Testis (tissue), 3 donors: Measurements from ENCODE around the gene IFI44. TPM values are rescaled to one million over a fixed set of nuclear protein-coding genes. Genes with fewer than 3 reads are reported as not detected.

Source experiments
- DNase-seq: peaks from one replicate; pipeline ENCODE4 v3.0.0-alpha.2; 2019
- H3K27ac ChIP-seq, 2 donors: fragments of 200-600 bp; sonication (generic); one replicate each; pipeline ENCODE4 v1.5.1; 2019
- H3K27me3 ChIP-seq: fragments of 200-600 bp; sonication (generic); one replicate; pipeline ENCODE4 v1.5.1; 2019
- H3K36me3 ChIP-seq: fragments of 200-600 bp; sonication (generic); one replicate; pipeline ENCODE4 v1.5.1; 2017; ENCODE audit warnings: low read depth; ENCODE audit errors: missing control alignments
- H3K4me1 ChIP-seq: fragments of 200-600 bp; sonication (generic); one replicate; pipeline ENCODE4 v1.5.1; 2019
- H3K4me3 ChIP-seq, 2 donors: fragments of 200-600 bp; sonication (generic); one replicate each; pipeline ENCODE4 v1.5.1; 2017 to 2019
- H3K9me3 ChIP-seq: fragments of 200-600 bp; sonication (generic); one replicate; pipeline ENCODE4 v1.5.1; 2017
- CTCF ChIP-seq, 3 experiments: fragments of 450-650 bp in 2 of 3; fragments of 200-600 bp in 1 of 3; sonication (generic) in 1 of 3; IDR thresholded peaks; one replicate each; pipeline ENCODE4 v1.5.1; 2016 to 2019; ENCODE audit warnings: antibody characterized with exemption in 3 of 3, mild to moderate bottlenecking in 2 of 3, moderate library complexity in 1 of 3
- POLR2A ChIP-seq: fragments of 450-650 bp; IDR thresholded peaks from one replicate; pipeline ENCODE4 v1.6.1; 2017; ENCODE audit warnings: antibody characterized with exemption, mild to moderate bottlenecking, moderate library complexity
- WGBS, 2 donors: methylation state at CpG; one replicate each; pipeline ENCODE4 v1.1.5; 2018; 5-methylcytosine and 5-hydroxymethylcytosine counted together
- intact Hi-C: fragments of 100-400 bp; cut with DNase I; formaldehyde crosslinking; loops from one replicate; pipeline ENCODE4 v1.15.1; 2023; ENCODE audit warnings: low total_unique reads
- polyA plus RNA-seq: library from polyadenylated mRNA; stranded (reverse); fragments of 350-450 nt; fragmentation: Illumina TruSeq; extraction: RNeasy Lipid Tissue Mini Kit (QIAGEN cat#74804); gene quantifications from one replicate; pipeline ENCODE4 v1.2.3, GENCODE V29; 2014; ENCODE audit warnings: low read depth, low replicate concordance; ENCODE audit not compliant: insufficient read depth
- total RNA-seq, 2 donors: library from RNA; depleted of rRNA; stranded (reverse); fragments of >200 nt; gene quantifications; one replicate each; pipeline ENCODE4 v1.2.3, GENCODE V29; 2016

The IFI44 gene
- total and polyA plus RNA-seq, 3 donors from 2014 or later, result 7.5 to 17.7 (median 12.3) TPM

DNA sequence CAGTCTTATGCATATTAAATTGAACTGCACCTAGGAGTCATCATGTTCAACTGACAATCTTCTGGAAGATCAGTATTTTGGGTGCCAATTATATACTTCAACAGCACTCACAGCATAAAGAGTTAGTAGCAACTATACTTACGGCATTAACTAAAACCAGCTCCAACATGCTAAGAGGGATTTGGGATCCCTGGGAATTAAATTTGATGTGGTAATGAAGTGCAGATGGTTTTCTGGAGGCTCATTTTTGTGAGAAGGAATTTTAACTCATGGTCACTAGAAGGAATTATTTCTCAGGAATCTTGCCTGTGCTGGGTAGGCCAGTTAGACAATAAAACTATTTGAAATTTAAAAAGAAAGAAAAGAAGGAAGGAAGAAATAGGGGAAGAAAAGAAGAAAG lies 18.3 kb downstream of the IFI44 start:
- no peak for DNase-seq
- H3K9me3 ChIP-seq, result no peaks in the 10 kb centered on the region
- no peaks in the 10 kb centered on the region for H3K27me3 ChIP-seq
- 91 to 95% methylated on average over 1 of the region's 1 CpG for WGBS, 2 donors
- H3K27ac ChIP-seq, result no peak overlapping the region
- intact Hi-C loops, result no loop called here
- no peaks in the 10 kb centered on the region for H3K4me1 ChIP-seq
- H3K4me3 ChIP-seq, result no peak overlapping the region
- TF ChIP-seq CTCF (IDR thresholded peaks at IDR 0.05) (no peak), POLR2A (no peak)
- H3K36me3 ChIP-seq, result no peaks in the 10 kb centered on the region

GRCh38 chr1:78668427-78668826 lies 18.8 kb downstream of the IFI44 start:
- no peak for DNase-seq
- H3K4me3 ChIP-seq, result no peak overlapping the region
- H3K27ac ChIP-seq, result no peak overlapping the region
- no peaks in the 10 kb centered on the region for H3K9me3 ChIP-seq
- intact Hi-C loops, result no loop called here
- H3K36me3 ChIP-seq, result no peaks in the 10 kb centered on the region
- no peaks in the 10 kb centered on the region for H3K4me1 ChIP-seq
- no peaks in the 10 kb centered on the region for H3K27me3 ChIP-seq
- TF ChIP-seq CTCF (IDR thresholded peaks at IDR 0.05), result no peak
- TF ChIP-seq POLR2A, result no peak

GRCh38 chr1:78672428-78672827 lies 22.8 kb downstream of the IFI44 start:
- H3K4me1 ChIP-seq, result no peaks in the 10 kb centered on the region
- no peak overlapping the region for H3K27ac ChIP-seq
- no peak overlapping the region for H3K4me3 ChIP-seq
- intact Hi-C loops, result loop anchor here (10.0 kb wide), 1 partner anchor 58 kb away; no protein-coding TSS in a partner anchor
- WGBS, 2 donors, result 60 to 100% methylated on average over 1 of the region's 1 CpG
- TF ChIP-seq CTCF (IDR thresholded peaks at IDR 0.05) (no peak), POLR2A (no peak)
- no peaks in the 10 kb centered on the region for H3K27me3 ChIP-seq
- H3K36me3 ChIP-seq, result no peaks in the 10 kb centered on the region
- H3K9me3 ChIP-seq, result no peaks in the 10 kb centered on the region
- no peak for DNase-seq

- H3K36me3 ChIP-seq, result no peaks in the 10 kb centered on the region
- no peaks in the 10 kb centered on the region for H3K4me1 ChIP-seq
- intact Hi-C loops, result loop anchor here (10.0 kb wide), 1 partner anchor 58 kb away; no protein-coding TSS in a partner anchor
- WGBS, 2 donors, result 79 to 93% methylated on average over 5 of the region's 5 CpGs
- H3K27me3 ChIP-seq, result no peaks in the 10 kb centered on the region
- H3K4me3 ChIP-seq, result no peak overlapping the region
- TF ChIP-seq POLR2A (no peak), CTCF (IDR thresholded peaks at IDR 0.05) (no peak)
- DNase-seq, result no peak
- no peaks in the 10 kb centered on the region for H3K9me3 ChIP-seq
- H3K27ac ChIP-seq, result no peak overlapping the region
Observed at GRCh38 chr1:78673120-78673519, 23.5 kb downstream of the IFI44 start.

DNA sequence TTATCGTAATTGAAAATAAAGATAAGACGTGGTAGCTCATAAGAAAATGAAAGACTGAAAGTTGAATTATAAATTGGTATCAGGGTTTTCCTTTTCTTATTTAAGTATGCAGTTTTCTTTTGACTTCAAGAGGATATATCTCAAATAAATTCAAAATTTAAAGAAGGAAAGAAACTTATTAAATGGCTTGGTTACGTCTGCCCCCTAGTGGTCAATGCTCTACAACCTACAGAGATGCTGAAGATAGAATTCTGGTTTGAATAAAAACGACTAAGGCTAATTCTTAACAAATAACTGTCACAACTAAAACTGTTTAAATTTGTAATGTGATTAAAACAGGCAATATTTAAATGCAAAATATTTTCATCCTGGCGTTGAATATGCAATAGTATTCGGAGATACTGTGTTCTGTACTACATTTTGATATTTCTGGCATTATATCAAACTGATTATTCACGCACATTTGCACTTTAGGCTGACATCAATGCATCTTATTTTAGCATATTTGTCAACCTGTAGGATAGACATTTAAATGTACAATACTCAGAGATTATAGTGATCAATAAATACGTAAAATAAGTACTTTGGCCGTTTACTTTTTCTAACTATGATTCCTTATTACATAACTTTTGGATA lies 26.8 kb downstream of the IFI44 start:
- peak; percentile 86 for DNase-seq
- intact Hi-C loops, result loop anchor here (10.0 kb wide), 1 partner anchor 62 kb away; no protein-coding TSS in a partner anchor
- no peaks in the 10 kb centered on the region for H3K27me3 ChIP-seq
- no peaks in the 10 kb centered on the region for H3K36me3 ChIP-seq
- H3K4me1 ChIP-seq, result no peaks in the 10 kb centered on the region
- no peaks in the 10 kb centered on the region for H3K9me3 ChIP-seq
- TF ChIP-seq POLR2A (no peak), CTCF (IDR thresholded peaks at IDR 0.05) (peak; percentile 73 to 95 (median 83))
- no peak overlapping the region for H3K27ac ChIP-seq
- H3K4me3 ChIP-seq, result no peak overlapping the region
- WGBS, 2 donors, result 47 to 56% methylated on average over 9 of the region's 9 CpGs
